ENCODE results near the gene GPC6. TPM values are rescaled to one million over a fixed set of nuclear protein-coding genes. Genes with fewer than 3 reads are reported as not detected.
A peak's percentile ranks its signal among the peaks of the same experiment; 100 is the strongest.

The GPC6 gene
- polyA plus RNA-seq, 1 donor, result 26.7 TPM

DNA sequence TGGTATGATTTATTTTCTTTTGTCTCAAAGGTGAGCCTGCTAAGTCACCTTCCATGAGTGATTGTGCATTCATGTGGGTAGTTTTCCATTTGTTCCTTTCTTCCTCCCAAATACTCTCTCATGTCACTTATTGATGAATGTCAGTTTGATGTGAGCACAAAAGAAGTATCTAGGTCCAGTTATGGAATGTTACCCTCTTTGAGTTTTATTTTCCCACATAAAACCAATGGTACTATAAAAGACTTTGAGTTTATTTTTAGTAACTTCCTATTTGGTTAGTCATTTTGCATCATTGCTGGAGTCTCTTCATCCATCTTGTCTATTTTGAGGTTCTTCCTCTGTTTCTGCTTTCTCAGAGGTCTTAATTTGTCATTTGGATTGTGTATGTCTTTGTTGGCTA is 321.3 kb downstream of the GPC6 start:
- Histone ChIP-seq H3K4me1 (ENCODE audit: control insufficient read depth, insufficient read depth, low read length) (peaks cover 5% of the 10 kb centered on the region), H3K27ac (ENCODE audit: low read length) (no peak overlapping the region), H3K27me3 (ENCODE audit: control insufficient read depth, insufficient read depth, low read length) (no peaks in the 10 kb centered on the region), H3K4me3 (ENCODE audit: low read length) (no peak overlapping the region), H3K36me3 (ENCODE audit: control insufficient read depth, insufficient read depth, low read length) (no peaks in the 10 kb centered on the region), H3K9me3 (ENCODE audit: control insufficient read depth, low read depth, low read length) (no peaks in the 10 kb centered on the region)
- no peak for DNase-seq

DNA sequence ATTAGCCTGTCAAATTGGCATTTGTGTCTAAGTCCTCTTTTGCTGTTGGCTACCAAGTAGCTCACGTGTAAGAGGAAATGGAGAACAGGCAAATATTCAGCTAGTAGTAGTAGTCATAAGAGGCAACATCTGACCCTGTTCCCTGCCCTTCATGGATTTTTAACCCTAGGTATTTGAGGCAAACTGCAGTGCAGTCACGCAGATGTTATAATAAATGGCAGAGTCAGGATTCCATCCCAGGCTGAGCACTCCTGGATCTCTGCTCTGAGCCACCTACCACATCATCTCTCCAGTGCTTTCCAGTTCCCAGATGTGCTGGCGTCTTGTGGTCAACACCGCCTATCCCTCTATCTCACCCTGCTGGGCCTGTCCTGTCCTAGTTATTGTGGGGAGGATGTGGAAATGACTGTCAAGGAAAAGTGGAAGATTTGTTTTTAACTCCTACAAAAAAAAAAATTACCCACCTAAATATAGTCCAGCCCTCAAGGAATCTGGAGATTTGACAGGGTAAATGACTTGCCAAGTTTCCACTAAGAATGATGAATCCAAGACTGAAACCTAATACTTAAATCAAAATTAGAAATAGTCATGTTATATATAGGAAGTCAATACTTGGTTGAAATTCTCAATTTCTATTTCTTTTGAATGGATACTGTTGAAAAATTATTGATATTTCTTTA is 322.9 kb downstream of the GPC6 start:
- Histone ChIP-seq H3K4me1 (ENCODE audit: control insufficient read depth, insufficient read depth, low read length) (peaks cover 5% of the 10 kb centered on the region), H3K27ac (ENCODE audit: low read length) (no peak overlapping the region), H3K9me3 (ENCODE audit: control insufficient read depth, low read depth, low read length) (no peaks in the 10 kb centered on the region), H3K27me3 (ENCODE audit: control insufficient read depth, insufficient read depth, low read length) (no peaks in the 10 kb centered on the region), H3K4me3 (ENCODE audit: low read length) (no peak overlapping the region), H3K36me3 (ENCODE audit: control insufficient read depth, insufficient read depth, low read length) (no peaks in the 10 kb centered on the region)
- DNase-seq, result no peak
- no CpG with 5 or more reads among the region's 4 CpGs for WGBS (ENCODE audit: insufficient coverage, low lambda C conversion rate)

DNA sequence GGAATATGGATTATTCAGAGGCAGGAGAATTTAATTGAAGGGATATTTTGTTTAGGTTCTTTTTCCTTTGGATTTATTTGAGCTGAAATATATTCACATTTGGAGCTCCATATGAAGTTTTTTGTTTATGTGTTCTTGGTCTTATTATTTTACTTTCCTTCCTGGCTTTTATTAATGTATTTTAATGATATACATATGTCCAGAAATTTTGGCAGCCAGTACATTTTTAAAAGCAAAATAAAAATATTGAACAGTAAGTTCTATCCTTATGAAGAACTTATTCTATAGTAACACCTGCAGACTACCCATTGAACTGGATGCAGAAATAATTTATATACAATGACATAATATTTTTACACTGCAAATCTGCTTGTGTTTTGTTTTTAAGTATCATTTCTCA is 323.6 kb downstream of the GPC6 start:
- no peak overlapping the region for H3K27ac ChIP-seq (ENCODE audit: low read length)

GRCh38 chr13:93552596-93552995 is 326.0 kb downstream of the GPC6 start:
- Histone ChIP-seq H3K27me3 (ENCODE audit: control insufficient read depth, insufficient read depth, low read length) (no peaks in the 10 kb centered on the region), H3K36me3 (ENCODE audit: control insufficient read depth, insufficient read depth, low read length) (no peaks in the 10 kb centered on the region), H3K4me1 (ENCODE audit: control insufficient read depth, insufficient read depth, low read length) (peaks cover 15% of the 10 kb centered on the region), H3K27ac (ENCODE audit: low read length) (no peak overlapping the region), H3K4me3 (ENCODE audit: low read length) (no peak overlapping the region), H3K9me3 (ENCODE audit: control insufficient read depth, low read depth, low read length) (no peaks in the 10 kb centered on the region)
- peak in 1 of 2 donors; percentile 39 for DNase-seq

More for the DNA sequence above, 323.6 kb downstream of the GPC6 start:
- Histone ChIP-seq H3K9me3 (ENCODE audit: control insufficient read depth, low read depth, low read length) (no peaks in the 10 kb centered on the region), H3K4me3 (ENCODE audit: low read length) (no peak overlapping the region), H3K4me1 (ENCODE audit: control insufficient read depth, insufficient read depth, low read length) (peaks cover 12% of the 10 kb centered on the region), H3K27me3 (ENCODE audit: control insufficient read depth, insufficient read depth, low read length) (no peaks in the 10 kb centered on the region), H3K36me3 (ENCODE audit: control insufficient read depth, insufficient read depth, low read length) (no peaks in the 10 kb centered on the region)
- no peak for DNase-seq

- H3K4me3 ChIP-seq (ENCODE audit: low read length), result no peak overlapping the region
- H3K36me3 ChIP-seq (ENCODE audit: control insufficient read depth, insufficient read depth, low read length), result no peaks in the 10 kb centered on the region
- H3K27ac ChIP-seq (ENCODE audit: low read length), result no peak overlapping the region
- WGBS (ENCODE audit: insufficient coverage, low lambda C conversion rate), result 80% methylated on average over 1 of the region's 3 CpGs
- peaks cover 15% of the 10 kb centered on the region for H3K4me1 ChIP-seq (ENCODE audit: control insufficient read depth, insufficient read depth, low read length)
- H3K27me3 ChIP-seq (ENCODE audit: control insufficient read depth, insufficient read depth, low read length), result no peaks in the 10 kb centered on the region
- DNase-seq, result no peak
- H3K9me3 ChIP-seq (ENCODE audit: control insufficient read depth, low read depth, low read length), result no peaks in the 10 kb centered on the region
Measured at GRCh38 chr13:93554514-93554913, 327.9 kb downstream of the GPC6 start.

DNA sequence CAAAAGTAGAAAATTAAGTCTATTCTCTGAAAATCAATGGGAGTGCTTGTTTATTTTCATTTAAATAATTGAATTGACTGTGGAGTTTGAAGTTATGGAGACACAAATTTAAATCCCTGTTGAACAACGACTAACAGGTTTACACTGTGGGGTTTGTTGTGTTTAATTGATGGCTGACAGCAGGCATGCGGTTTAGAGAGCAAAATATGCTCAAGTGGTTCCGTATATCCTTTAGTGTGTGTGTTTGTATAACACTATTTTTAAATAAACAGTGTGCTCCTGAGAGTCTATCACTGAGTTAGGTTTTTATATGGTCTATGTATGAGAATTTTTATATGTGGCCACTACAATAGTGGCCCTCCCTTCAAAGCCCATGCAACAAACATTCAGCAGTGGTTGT is 332.0 kb downstream of the GPC6 start:
- Histone ChIP-seq H3K27ac (ENCODE audit: low read length) (no peak overlapping the region), H3K4me1 (ENCODE audit: control insufficient read depth, insufficient read depth, low read length) (peaks cover 10% of the 10 kb centered on the region), H3K36me3 (ENCODE audit: control insufficient read depth, insufficient read depth, low read length) (no peaks in the 10 kb centered on the region), H3K27me3 (ENCODE audit: control insufficient read depth, insufficient read depth, low read length) (no peaks in the 10 kb centered on the region), H3K9me3 (ENCODE audit: control insufficient read depth, low read depth, low read length) (no peaks in the 10 kb centered on the region), H3K4me3 (ENCODE audit: low read length) (no peak overlapping the region)
- DNase-seq, result no peak
- no CpG with 5 or more reads among the region's 3 CpGs for WGBS (ENCODE audit: insufficient coverage, low lambda C conversion rate)

DNA sequence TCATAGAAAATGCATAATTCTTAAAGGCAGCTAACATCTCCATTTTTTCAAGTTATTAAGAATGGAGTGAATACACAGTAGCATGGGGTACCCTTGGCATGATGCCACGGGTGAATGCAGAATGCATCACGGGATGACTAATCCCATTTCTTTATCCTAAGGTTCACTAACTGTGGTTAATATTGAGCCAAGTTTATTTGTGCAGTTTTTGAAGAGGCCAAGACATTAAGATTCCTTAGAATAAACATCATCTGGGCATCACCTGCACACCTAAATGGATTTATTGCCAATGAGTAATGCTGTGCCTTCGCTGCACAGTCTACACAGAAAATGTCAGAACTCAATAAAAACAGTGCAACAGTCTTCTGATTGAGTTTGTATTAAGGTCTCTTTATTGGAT is 333.1 kb downstream of the GPC6 start:
- H3K36me3 ChIP-seq (ENCODE audit: control insufficient read depth, insufficient read depth, low read length), result no peaks in the 10 kb centered on the region
- H3K9me3 ChIP-seq (ENCODE audit: control insufficient read depth, low read depth, low read length), result no peaks in the 10 kb centered on the region
- H3K27me3 ChIP-seq (ENCODE audit: control insufficient read depth, insufficient read depth, low read length), result no peaks in the 10 kb centered on the region
- H3K4me3 ChIP-seq (ENCODE audit: low read length), result no peak overlapping the region
- H3K4me1 ChIP-seq (ENCODE audit: control insufficient read depth, insufficient read depth, low read length), result peaks cover 8% of the 10 kb centered on the region
- no peak overlapping the region for H3K27ac ChIP-seq (ENCODE audit: low read length)
- no peak for DNase-seq
- no CpG with 5 or more reads among the region's 3 CpGs for whole genome bisulfite sequencing (ENCODE audit: insufficient coverage, low lambda C conversion rate)

GRCh38 chr13:93561576-93562225 is 335.1 kb downstream of the GPC6 start:
- no peak overlapping the region for H3K4me3 ChIP-seq (ENCODE audit: low read length)
- no peaks in the 10 kb centered on the region for H3K4me1 ChIP-seq (ENCODE audit: control insufficient read depth, insufficient read depth, low read length)
- no peak overlapping the region for H3K27ac ChIP-seq (ENCODE audit: low read length)
- WGBS (ENCODE audit: insufficient coverage, low lambda C conversion rate), result 100% methylated on average over 1 of the region's 4 CpGs
- no peaks in the 10 kb centered on the region for H3K27me3 ChIP-seq (ENCODE audit: control insufficient read depth, insufficient read depth, low read length)
- DNase-seq, result no peak
- H3K36me3 ChIP-seq (ENCODE audit: control insufficient read depth, insufficient read depth, low read length), result no peaks in the 10 kb centered on the region
- no peaks in the 10 kb centered on the region for H3K9me3 ChIP-seq (ENCODE audit: control insufficient read depth, low read depth, low read length)

GRCh38 chr13:93562676-93563075 is 336.1 kb downstream of the GPC6 start:
- no peak overlapping the region for H3K4me3 ChIP-seq (ENCODE audit: low read length)
- no peaks in the 10 kb centered on the region for H3K4me1 ChIP-seq (ENCODE audit: control insufficient read depth, insufficient read depth, low read length)
- H3K27ac ChIP-seq (ENCODE audit: low read length), result no peak overlapping the region
- H3K36me3 ChIP-seq (ENCODE audit: control insufficient read depth, insufficient read depth, low read length), result no peaks in the 10 kb centered on the region
- DNase-seq, result no peak
- WGBS (ENCODE audit: insufficient coverage, low lambda C conversion rate), result no CpG with 5 or more reads among the region's 1 CpG
- H3K9me3 ChIP-seq (ENCODE audit: control insufficient read depth, low read depth, low read length), result no peaks in the 10 kb centered on the region
- no peaks in the 10 kb centered on the region for H3K27me3 ChIP-seq (ENCODE audit: control insufficient read depth, insufficient read depth, low read length)

- DNase-seq, result no peak
- Histone ChIP-seq H3K27me3 (ENCODE audit: control insufficient read depth, insufficient read depth, low read length) (no peaks in the 10 kb centered on the region), H3K4me1 (ENCODE audit: control insufficient read depth, insufficient read depth, low read length) (no peaks in the 10 kb centered on the region), H3K36me3 (ENCODE audit: control insufficient read depth, insufficient read depth, low read length) (no peaks in the 10 kb centered on the region), H3K9me3 (ENCODE audit: control insufficient read depth, low read depth, low read length) (no peaks in the 10 kb centered on the region), H3K4me3 (ENCODE audit: low read length) (no peak overlapping the region), H3K27ac (ENCODE audit: low read length) (no peak overlapping the region)
- no CpG with 5 or more reads among the region's 2 CpGs for WGBS (ENCODE audit: insufficient coverage, low lambda C conversion rate)
Measured at GRCh38 chr13:93577105-93577504, 350.5 kb downstream of the GPC6 start.

DNA sequence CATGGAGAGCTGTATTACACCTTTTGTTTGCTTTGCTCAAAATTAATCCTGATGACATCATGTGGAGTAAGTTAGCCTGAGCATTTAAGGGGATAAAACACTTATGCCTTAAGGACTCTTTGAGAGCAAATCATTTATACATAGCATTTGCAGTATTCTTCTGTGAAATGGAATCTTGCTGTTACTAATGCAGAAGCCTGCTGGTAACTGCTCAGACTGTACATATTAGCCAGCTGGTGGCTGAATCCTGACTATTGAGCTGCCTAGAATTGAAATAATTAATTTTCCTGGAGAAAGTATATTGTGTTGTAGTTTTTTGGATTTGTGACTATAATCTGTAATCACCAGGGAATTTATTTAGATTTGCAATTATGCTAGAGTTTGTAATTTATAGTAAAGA is 363.2 kb downstream of the GPC6 start:
- no peak for DNase-seq
- no peak overlapping the region for H3K27ac ChIP-seq (ENCODE audit: low read length)
- H3K27me3 ChIP-seq (ENCODE audit: control insufficient read depth, insufficient read depth, low read length), result no peaks in the 10 kb centered on the region
- no peaks in the 10 kb centered on the region for H3K9me3 ChIP-seq (ENCODE audit: control insufficient read depth, low read depth, low read length)
- H3K36me3 ChIP-seq (ENCODE audit: control insufficient read depth, insufficient read depth, low read length), result no peaks in the 10 kb centered on the region
- no peak overlapping the region for H3K4me3 ChIP-seq (ENCODE audit: low read length)
- no peaks in the 10 kb centered on the region for H3K4me1 ChIP-seq (ENCODE audit: control insufficient read depth, insufficient read depth, low read length)
